Measurements from ENCODE around the gene OR51D1.

OR51D1 gene

DNA sequence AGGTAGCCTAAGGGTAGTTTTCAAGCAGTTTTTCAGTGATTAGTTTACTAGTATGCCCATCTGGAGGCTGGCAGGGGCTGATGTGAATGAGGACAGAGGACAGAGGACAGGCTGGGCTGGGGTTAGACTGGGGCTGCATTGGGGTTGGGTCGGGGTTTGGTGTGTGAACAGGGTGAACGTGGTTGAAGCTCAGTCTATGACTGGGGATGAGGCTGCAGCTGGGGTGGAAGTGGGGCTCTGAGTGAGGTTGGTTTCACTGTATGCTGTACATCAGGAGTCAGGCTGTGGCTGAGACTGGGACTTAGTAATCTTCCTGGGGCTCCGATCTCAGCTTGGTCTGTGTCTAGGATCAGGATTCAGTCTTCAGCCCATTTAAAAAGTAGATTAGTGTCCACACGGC is 7.0 kb downstream of the OR51D1 start (continued):
- TF ChIP-seq, protein P1, sequence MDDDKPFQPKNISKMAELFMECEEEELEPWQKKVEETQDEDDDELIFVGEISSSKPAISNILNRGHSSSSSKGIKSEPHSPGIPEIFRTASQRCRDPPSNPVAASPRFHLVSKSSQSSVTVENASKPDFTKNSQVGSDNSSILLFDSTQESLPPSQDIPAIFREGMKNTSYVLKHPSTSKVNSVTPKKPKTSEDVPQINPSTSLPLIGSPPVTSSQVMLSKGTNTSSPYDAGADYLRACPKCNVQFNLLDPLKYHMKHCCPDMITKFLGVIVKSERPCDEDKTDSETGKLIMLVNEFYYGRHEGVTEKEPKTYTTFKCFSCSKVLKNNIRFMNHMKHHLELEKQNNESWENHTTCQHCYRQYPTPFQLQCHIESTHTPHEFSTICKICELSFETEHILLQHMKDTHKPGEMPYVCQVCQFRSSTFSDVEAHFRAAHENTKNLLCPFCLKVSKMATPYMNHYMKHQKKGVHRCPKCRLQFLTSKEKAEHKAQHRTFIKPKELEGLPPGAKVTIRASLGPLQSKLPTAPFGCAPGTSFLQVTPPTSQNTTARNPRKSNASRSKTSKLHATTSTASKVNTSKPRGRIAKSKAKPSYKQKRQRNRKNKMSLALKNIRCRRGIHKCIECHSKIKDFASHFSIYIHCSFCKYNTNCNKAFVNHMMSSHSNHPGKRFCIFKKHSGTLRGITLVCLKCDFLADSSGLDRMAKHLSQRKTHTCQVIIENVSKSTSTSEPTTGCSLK (tag by site-specific recombination; IDR thresholded peaks at IDR 0.05), result no peak

GRCh38 chr11:4645974-4646373 is 8.7 kb downstream of the OR51D1 start:
- no peak overlapping the region for H3K27ac ChIP-seq (ENCODE audit: extremely low read depth, low read depth, low read length)
- no peaks in the 10 kb centered on the region for H3K36me3 ChIP-seq (ENCODE audit: control insufficient read depth in 2 of 2, insufficient read depth in 1 of 2, low read length in 2 of 2)
- no peaks in the 10 kb centered on the region for H3K9me3 ChIP-seq (ENCODE audit: control insufficient read depth, insufficient read depth, low read depth, low read length)
- H3K4me3 ChIP-seq (ENCODE audit: low read depth, low read length), result no peak overlapping the region
- TF ChIP-seq ZNF660 (tag by site-specific recombination; IDR thresholded peaks at IDR 0.05) (no peak), AEBP2 (tag by site-specific recombination; IDR thresholded peaks at IDR 0.05; ENCODE audit: borderline replicate concordance) (no peak), ZNF549 (tag by site-specific recombination; IDR thresholded peaks at IDR 0.05) (no peak), ZNF416 (tag by site-specific recombination; IDR thresholded peaks at IDR 0.05) (no peak), ZEB2 (tag by site-specific recombination; IDR thresholded peaks at IDR 0.05) (no peak), ZBTB1 (tag by site-specific recombination; IDR thresholded peaks at IDR 0.05) (no peak), HOXA7 (CRISPR knock-in tag; IDR thresholded peaks at IDR 0.05; ENCODE audit: borderline replicate concordance) (no peak), ZNF148 (tag by site-specific recombination; IDR thresholded peaks at IDR 0.05; ENCODE audit: borderline replicate concordance) (no peak)
- TF ChIP-seq, protein P1 (tag by site-specific recombination; IDR thresholded peaks at IDR 0.05), result no peak
- TF ChIP-seq, protein P2, sequence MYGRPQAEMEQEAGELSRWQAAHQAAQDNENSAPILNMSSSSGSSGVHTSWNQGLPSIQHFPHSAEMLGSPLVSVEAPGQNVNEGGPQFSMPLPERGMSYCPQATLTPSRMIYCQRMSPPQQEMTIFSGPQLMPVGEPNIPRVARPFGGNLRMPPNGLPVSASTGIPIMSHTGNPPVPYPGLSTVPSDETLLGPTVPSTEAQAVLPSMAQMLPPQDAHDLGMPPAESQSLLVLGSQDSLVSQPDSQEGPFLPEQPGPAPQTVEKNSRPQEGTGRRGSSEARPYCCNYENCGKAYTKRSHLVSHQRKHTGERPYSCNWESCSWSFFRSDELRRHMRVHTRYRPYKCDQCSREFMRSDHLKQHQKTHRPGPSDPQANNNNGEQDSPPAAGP (tag by site-specific recombination; IDR thresholded peaks at IDR 0.05), result no peak
- TF ChIP-seq, protein P3, sequence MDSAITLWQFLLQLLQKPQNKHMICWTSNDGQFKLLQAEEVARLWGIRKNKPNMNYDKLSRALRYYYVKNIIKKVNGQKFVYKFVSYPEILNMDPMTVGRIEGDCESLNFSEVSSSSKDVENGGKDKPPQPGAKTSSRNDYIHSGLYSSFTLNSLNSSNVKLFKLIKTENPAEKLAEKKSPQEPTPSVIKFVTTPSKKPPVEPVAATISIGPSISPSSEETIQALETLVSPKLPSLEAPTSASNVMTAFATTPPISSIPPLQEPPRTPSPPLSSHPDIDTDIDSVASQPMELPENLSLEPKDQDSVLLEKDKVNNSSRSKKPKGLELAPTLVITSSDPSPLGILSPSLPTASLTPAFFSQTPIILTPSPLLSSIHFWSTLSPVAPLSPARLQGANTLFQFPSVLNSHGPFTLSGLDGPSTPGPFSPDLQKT (IDR thresholded peaks at IDR 0.05; ENCODE audit: borderline replicate concordance, low read depth, low read length), result no peak
- POLR2A ChIA-PET, result no interaction called here
- H3K4me1 ChIP-seq (ENCODE audit: control insufficient read depth, insufficient read depth, low read length), result no peaks in the 10 kb centered on the region
- CTCF ChIA-PET, result interaction anchor here (0.9 to 1.1 kb wide), 2 partner anchors 9 to 359 kb away, joined by 3 to 11 read pairs; partner anchors contain the start of gene OR51D1

- ChIA-PET CTCF (interaction anchor here (0.8 to 1.4 kb wide), 3 partner anchors 10 to 466 kb away, joined by 3 to 4 read pairs (median 3); partner anchors contain the start of gene OR51D1), POLR2A (no interaction called here)
- TF ChIP-seq ZNF416 (tag by site-specific recombination; IDR thresholded peaks at IDR 0.05) (no peak), REST (tag by site-specific recombination; IDR thresholded peaks at IDR 0.05) (no peak), ZSCAN30 (tag by site-specific recombination; IDR thresholded peaks at IDR 0.05) (no peak), IKZF3 (tag by site-specific recombination; IDR thresholded peaks at IDR 0.05) (no peak)
- TF ChIP-seq, protein P4, sequence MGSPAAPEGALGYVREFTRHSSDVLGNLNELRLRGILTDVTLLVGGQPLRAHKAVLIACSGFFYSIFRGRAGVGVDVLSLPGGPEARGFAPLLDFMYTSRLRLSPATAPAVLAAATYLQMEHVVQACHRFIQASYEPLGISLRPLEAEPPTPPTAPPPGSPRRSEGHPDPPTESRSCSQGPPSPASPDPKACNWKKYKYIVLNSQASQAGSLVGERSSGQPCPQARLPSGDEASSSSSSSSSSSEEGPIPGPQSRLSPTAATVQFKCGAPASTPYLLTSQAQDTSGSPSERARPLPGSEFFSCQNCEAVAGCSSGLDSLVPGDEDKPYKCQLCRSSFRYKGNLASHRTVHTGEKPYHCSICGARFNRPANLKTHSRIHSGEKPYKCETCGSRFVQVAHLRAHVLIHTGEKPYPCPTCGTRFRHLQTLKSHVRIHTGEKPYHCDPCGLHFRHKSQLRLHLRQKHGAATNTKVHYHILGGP (tag by site-specific recombination; IDR thresholded peaks at IDR 0.05), result no peak
- Histone ChIP-seq H3K4me3 (ENCODE audit: low read depth, low read length) (no peak overlapping the region), H3K9me3 (ENCODE audit: control insufficient read depth, insufficient read depth, low read depth, low read length) (no peaks in the 10 kb centered on the region), H3K27ac (ENCODE audit: extremely low read depth, low read depth, low read length) (no peak overlapping the region), H3K4me1 (ENCODE audit: control insufficient read depth, insufficient read depth, low read length) (no peaks in the 10 kb centered on the region), H3K36me3 (ENCODE audit: control insufficient read depth in 2 of 2, insufficient read depth in 1 of 2, low read length in 2 of 2) (no peaks in the 10 kb centered on the region)
These were observed 10.5 kb downstream of the OR51D1 start for GRCh38 chr11:4647766-4648165.
